SK-N-SH (cell line): ENCODE data around the gene RNF212.

Experiments used
- CHD2 ChIP-seq: fragments of 150-350 bp; IDR thresholded peaks from 2 replicates; pipeline ENCODE4 v1.6.1; 2018; ENCODE audit warnings: low read length; ENCODE audit not compliant: partially characterized antibody
- SIN3A ChIP-seq: IDR thresholded peaks from 2 replicates; pipeline ENCODE4 v1.6.1; 2012; ENCODE audit warnings: low read depth, mild to moderate bottlenecking, low read length, moderate library complexity, borderline replicate concordance

GRCh38 chr4:1031956-1032795 is 81.2 kb downstream of the RNF212 start:
- TF ChIP-seq SIN3A (no peak), CHD2 (no peak)
